Right lobe of liver (tissue), 6 donors: ENCODE results near the gene DAG1. TPM values are rescaled to one million over a fixed set of nuclear protein-coding genes. Genes with fewer than 3 reads are reported as not detected.

Source experiments
- ATAC-seq, 4 donors: fragments of 200-7000 bp; cut with Tn5 transposase; one replicate each; pipeline ENCODE4 v1.9.1; 2020; ENCODE audit warnings: mild to moderate bottlenecking in 4 of 4, moderate library complexity in 4 of 4
- DNase-seq, 3 donors: peaks; one replicate each; pipeline ENCODE4 v3.0.0-alpha.2; 2020
- H3K27ac ChIP-seq, 3 donors: fragments of 200-600 bp; one replicate each; pipeline ENCODE4 v1.8.0; 2022
- H3K27me3 ChIP-seq, 2 donors: fragments of 200-600 bp; one replicate each; pipeline ENCODE4 v1.8.0; 2022
- H3K36me3 ChIP-seq, 4 donors: fragments of 200-600 bp; sonication (generic) in 1 of 4; one replicate each; pipeline versions ENCODE4 v1.5.1 to v1.8.0; 2017 to 2022; ENCODE audit warnings: control low read depth in 1 of 4
- H3K4me1 ChIP-seq, 4 donors: fragments of 200-600 bp; sonication (generic) in 1 of 4; one replicate each; pipeline versions ENCODE4 v1.5.1 to v1.8.0; 2017 to 2022; ENCODE audit warnings: control low read depth in 1 of 4
- H3K4me3 ChIP-seq, 3 donors: fragments of 200-600 bp; one replicate each; pipeline ENCODE4 v1.8.0; 2022
- H3K9me3 ChIP-seq, 4 donors: fragments of 200-600 bp; sonication (generic) in 1 of 4; one replicate each; pipeline versions ENCODE4 v1.5.1 to v1.8.0; 2017 to 2022; ENCODE audit warnings: control low read depth in 1 of 4
- CTCF ChIP-seq, 4 donors: fragments of 200-600 bp in 3 of 4; fragments of 450-650 bp in 1 of 4; IDR thresholded peaks; one replicate each; pipeline versions ENCODE4 v1.5.1 to v1.8.0; 2016 to 2022; ENCODE audit warnings: antibody characterized with exemption in 4 of 4, mild to moderate bottlenecking in 2 of 4
- POLR2A ChIP-seq: fragments of 450-650 bp; IDR thresholded peaks from one replicate; pipeline ENCODE4 v1.6.1; 2017; ENCODE audit warnings: antibody characterized with exemption, mild to moderate bottlenecking
- WGBS: methylation state at CpG from one replicate; pipeline ENCODE4 v1.1.6; 2018; ENCODE audit warnings: low coverage, low lambda C conversion rate; ENCODE audit not compliant: insufficient coverage; ENCODE audit errors: missing lambda C conversion rate; 5-methylcytosine and 5-hydroxymethylcytosine counted together
- intact Hi-C, 2 donors: fragments of 100-400 bp; cut with DNase I; formaldehyde crosslinking; loops; one replicate each; pipeline versions ENCODE4 v1.11.2 to v1.14.1; 2022
- total RNA-seq, 6 experiments: library from RNA; depleted of rRNA in 2 of 6; stranded (reverse); fragments of >200 nt in 2 of 6; fragmentation: NEBNext Ultra II Directional in 3 of 6; extraction: Animal tissue kit (Norgen Biotek cat#: 25700) in 3 of 6; gene quantifications; one replicate each; pipeline versions ENCODE4 v1.1.0 to v1.2.4, GENCODE V29; 2016 to 2023
- donor health status: DM: no; HTN: yes; CAD: no.
- donor health status: DM: no; HTN: no; CAD: no.
- donor health status: DM: no; HTN: no; CAD: no.
- donor health status: DM: no; HTN: yes; CAD: no.
- donor health status: DM: no; HTN: yes; CAD: no.

Gene DAG1
- total RNA-seq, 6 experiments from 2014 or later = 54.5 to 92.5 (median 65.2) TPM

- intact Hi-C loops = loop anchor here (10.0 kb wide), 2 partner anchors 91 to 979 kb away; no protein-coding TSS in a partner anchor
- H3K27me3 ChIP-seq = no peaks in the 10 kb centered on the region
- H3K4me1 ChIP-seq = no peaks in the 10 kb centered on the region
- no peak overlapping the region for H3K4me3 ChIP-seq
- H3K9me3 ChIP-seq = no peaks in the 10 kb centered on the region
- 94% methylated on average over 4 of the region's 4 CpGs for WGBS
- H3K36me3 ChIP-seq = no peaks in the 10 kb centered on the region
- DNase-seq (no peak), ATAC-seq (no peak)
- no peak for TF ChIP-seq POLR2A
- TF ChIP-seq CTCF (IDR thresholded peaks at IDR 0.05) = no peak
- no peak overlapping the region for H3K27ac ChIP-seq
These were observed 93.7 kb downstream of the DAG1 start for GRCh38 chr3:49563766-49564165.

DNA sequence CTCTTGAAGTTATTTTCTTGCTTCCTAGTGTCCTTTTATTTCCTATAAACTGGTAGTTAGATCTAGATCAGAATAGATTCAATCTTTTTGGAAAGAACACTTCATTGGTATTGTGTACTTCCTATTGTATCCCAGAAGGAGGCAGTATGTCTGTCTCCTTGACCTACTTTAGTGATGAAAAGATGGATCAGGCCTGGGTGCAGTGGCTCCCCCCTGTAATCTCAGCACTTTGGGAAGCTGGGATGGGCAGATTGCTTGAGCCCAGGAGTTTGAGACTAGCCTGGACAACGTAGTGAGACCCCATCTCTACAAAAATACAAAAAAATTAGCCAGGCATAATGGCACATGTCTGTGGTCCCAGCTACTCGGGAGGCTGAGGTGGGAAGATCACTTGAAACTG lies 96.2 kb downstream of the DAG1 start:
- DNase-seq = no peak
- Histone ChIP-seq H3K4me3 (no peak overlapping the region), H3K27ac (no peak overlapping the region), H3K4me1 (peaks cover 0 to 14% (median 0%) of the 10 kb centered on the region in 4 donors), H3K36me3 (no peaks in the 10 kb centered on the region), H3K27me3 (no peaks in the 10 kb centered on the region), H3K9me3 (no peaks in the 10 kb centered on the region)
- 87% methylated on average over 2 of the region's 2 CpGs for WGBS
- intact Hi-C loops = loop anchor here (10.0 kb wide), 2 partner anchors 88 to 982 kb away; no protein-coding TSS in a partner anchor
- TF ChIP-seq POLR2A = no peak
- peak in 3 of 4 donors; percentile 12 to 44 (median 17) for TF ChIP-seq CTCF (IDR thresholded peaks at IDR 0.05)
- peak in 1 of 4 donors; percentile 36 for ATAC-seq

GRCh38 chr3:49567406-49567805 lies 97.3 kb downstream of the DAG1 start:
- ATAC-seq (no peak), DNase-seq (no peak)
- Histone ChIP-seq H3K27me3 (no peaks in the 10 kb centered on the region), H3K27ac (no peak overlapping the region), H3K36me3 (no peaks in the 10 kb centered on the region), H3K4me3 (no peak overlapping the region), H3K4me1 (peaks cover 0 to 14% (median 0%) of the 10 kb centered on the region in 4 donors), H3K9me3 (no peaks in the 10 kb centered on the region)
- TF ChIP-seq CTCF (IDR thresholded peaks at IDR 0.05) (no peak), POLR2A (no peak)
- 44% methylated on average over 1 of the region's 2 CpGs for WGBS
- intact Hi-C loops = loop anchor here (10.0 kb wide), 2 partner anchors 87 to 983 kb away; no protein-coding TSS in a partner anchor

- no peak overlapping the region for H3K27ac ChIP-seq
- ATAC-seq (no peak), DNase-seq (no peak)
- intact Hi-C loops = loop anchor here (10.0 kb wide), 2 partner anchors 86 to 984 kb away; no protein-coding TSS in a partner anchor
- H3K4me3 ChIP-seq = no peak overlapping the region
- H3K36me3 ChIP-seq = no peaks in the 10 kb centered on the region
- TF ChIP-seq CTCF (IDR thresholded peaks at IDR 0.05) (no peak), POLR2A (no peak)
- no peaks in the 10 kb centered on the region for H3K9me3 ChIP-seq
- H3K27me3 ChIP-seq = no peaks in the 10 kb centered on the region
- H3K4me1 ChIP-seq = peaks cover 0 to 14% (median 0%) of the 10 kb centered on the region in 4 donors
These were observed 98.9 kb downstream of the DAG1 start for GRCh38 chr3:49568965-49569364.
